AG10803 (cell line): ENCODE results near the gene COG2.
A peak's percentile ranks its signal among the peaks of the same experiment; 100 is the strongest.

Experiments
- DNase-seq: peaks from one replicate; pipeline ENCODE4 v3.0.0; 2010; ENCODE audit warnings: low read depth
- H3K4me3 ChIP-seq: 2 replicates; pipeline ENCODE4 v1.5.1; 2011; ENCODE audit warnings: mild to moderate bottlenecking, low read length, control low read depth
- CTCF ChIP-seq: conservative IDR thresholded peaks from 2 replicates; pipeline ENCODE4 v1.5.1; 2011; ENCODE audit warnings: mild to moderate bottlenecking, low read length, control low read depth, inconsistent platforms

Gene COG2

GRCh38 chr1:230708631-230709580, 66.6 kb downstream of the COG2 start:
- peak; percentile 45 for DNase-seq
- no peak overlapping the region for H3K4me3 ChIP-seq
- no peak for TF ChIP-seq CTCF

GRCh38 chr1:230709619-230710542, 67.6 kb downstream of the COG2 start:
- no peak overlapping the region for H3K4me3 ChIP-seq
- no peak for TF ChIP-seq CTCF
- no peak for DNase-seq

GRCh38 chr1:230710543-230710904, 68.2 kb downstream of the COG2 start:
- H3K4me3 ChIP-seq, result no peak overlapping the region
- no peak for DNase-seq
- no peak for TF ChIP-seq CTCF

- TF ChIP-seq CTCF, result no peak
- no peak overlapping the region for H3K4me3 ChIP-seq
- DNase-seq, result peak; percentile 6
These were observed 69.0 kb downstream of the COG2 start for GRCh38 chr1:230711245-230711644.

- no peak for DNase-seq
- TF ChIP-seq CTCF, result no peak
- no peak overlapping the region for H3K4me3 ChIP-seq
These were observed 70.2 kb downstream of the COG2 start for GRCh38 chr1:230712470-230712942.

GRCh38 chr1:230713138-230713537, 70.9 kb downstream of the COG2 start:
- no peak overlapping the region for H3K4me3 ChIP-seq
- no peak for TF ChIP-seq CTCF
- DNase-seq, result no peak
